H1 (cell line): ENCODE results near the gene PEX12. TPM values are rescaled to one million over a fixed set of nuclear protein-coding genes. Genes with fewer than 3 reads are reported as not detected.

Experiments
- CTCF ChIA-PET: fragments of 300-600 bp; sonication (Branson Sonifier 250); formaldehyde crosslinking; loops from one replicate; lab custom pipeline; 2021; ENCODE audit not compliant: partially characterized antibody; lab: Charles Lee
- POLR2A ChIA-PET: fragments of 300-600 bp; sonication (Branson Sonifier 250); formaldehyde crosslinking; loops from one replicate; lab custom pipeline; 2021; ENCODE audit warnings: inconsistent platforms; ENCODE audit not compliant: partially characterized antibody; lab: Charles Lee
- DNase-seq, 2 experiments: peaks; one replicate each; pipeline versions ENCODE4 v3.0.0 to v3.0.0-alpha.2; 2010 to 2022; ENCODE audit warnings: low spot score in 2 of 2, low read depth in 1 of 2, mixed read lengths in 1 of 2
- FAIRE-seq: peaks from 2 replicates; lab custom pipeline; 2011; peaks lifted over from hg19 to GRCh38; lab: Jason Lieb, UNC
- H2AFZ ChIP-seq: 2 replicates; pipeline ENCODE4 v1.8.1; 2012; ENCODE audit warnings: low read length, inconsistent platforms
- H2AK5ac ChIP-seq: 2 replicates; pipeline ENCODE4 v1.6.1; 2013; ENCODE audit warnings: low read depth, low read length
- H2BK120ac ChIP-seq: replicated peaks from 2 replicates; pipeline ENCODE3; 2013; ENCODE audit warnings: low read depth, low read length, inconsistent platforms
- H2BK12ac ChIP-seq: 2 replicates; pipeline ENCODE4 v1.6.1; 2013; ENCODE audit warnings: low read depth, low read length
- H2BK15ac ChIP-seq: 2 replicates; pipeline ENCODE4 v1.6.1; 2013; ENCODE audit warnings: low read length
- H2BK20ac ChIP-seq: 2 replicates; pipeline ENCODE4 v1.6.1; 2013; ENCODE audit warnings: low read length
- H2BK5ac ChIP-seq: 2 replicates; pipeline ENCODE4 v1.6.1; 2013; ENCODE audit warnings: low read depth, low read length
- H3K14ac ChIP-seq: 2 replicates; pipeline ENCODE4 v1.6.1; 2013; ENCODE audit warnings: inconsistent platforms; ENCODE audit not compliant: insufficient read length
- H3K18ac ChIP-seq: 2 replicates; pipeline ENCODE4 v1.6.1; 2013; ENCODE audit warnings: low read length; ENCODE audit errors: extremely low read depth
- H3K23ac ChIP-seq: 2 replicates; pipeline ENCODE4 v1.6.1; 2013; ENCODE audit warnings: inconsistent platforms; ENCODE audit not compliant: insufficient read length
- H3K23me2 ChIP-seq: 2 replicates; pipeline ENCODE4 v1.6.1; 2013; ENCODE audit warnings: low read depth, low read length
- H3K27ac ChIP-seq: 2 replicates; pipeline ENCODE4 v1.6.1; 2011; ENCODE audit warnings: low read depth, low read length, inconsistent platforms
- H3K27me3 ChIP-seq, 4 experiments: replicated peaks in 1 of 4; 1 replicate in 1 of 4; 2 replicates in 3 of 4; pipeline versions ENCODE4 v1.6.1 to v1.8.1; 2011 to 2013; ENCODE audit warnings: low read length in 3 of 4, mild to moderate bottlenecking in 3 of 4, inconsistent platforms in 2 of 4, mixed read lengths in 2 of 4, moderate library complexity in 1 of 4; ENCODE audit not compliant: control insufficient read depth in 3 of 4, insufficient read depth in 3 of 4; ENCODE audit errors: extremely low read depth in 1 of 4
- H3K36me3 ChIP-seq, 4 experiments: 2 replicates each; pipeline versions ENCODE4 v1.6.1 to v1.8.1; 2011 to 2013; ENCODE audit warnings: mild to moderate bottlenecking in 4 of 4, low read length in 3 of 4, moderate library complexity in 2 of 4, control low read depth in 1 of 4, inconsistent platforms in 1 of 4; ENCODE audit not compliant: insufficient read depth in 4 of 4, control insufficient read depth in 2 of 4
- H3K4ac ChIP-seq: replicated peaks from 2 replicates; pipeline ENCODE3; 2013; ENCODE audit warnings: low read length, low read depth, mixed read lengths, inconsistent platforms; ENCODE audit not compliant: insufficient read length
- H3K4me1 ChIP-seq, 4 experiments: replicated peaks in 1 of 4; 1 replicate in 1 of 4; 2 replicates in 3 of 4; pipeline versions ENCODE4 v1.6.1 to v1.8.1; 2011 to 2013; ENCODE audit warnings: low read length in 3 of 4, inconsistent platforms in 2 of 4, mixed read lengths in 1 of 4; ENCODE audit not compliant: insufficient read depth in 4 of 4, control insufficient read depth in 3 of 4
- H3K4me2 ChIP-seq, 2 experiments: 2 replicates each; pipeline versions ENCODE4 v1.6.1 to v1.8.1; 2011 to 2013; ENCODE audit warnings: low read depth in 2 of 2, low read length in 2 of 2, control low read depth in 1 of 2, inconsistent platforms in 1 of 2, mild to moderate bottlenecking in 1 of 2; ENCODE audit not compliant: insufficient read depth in 1 of 2
- H3K4me3 ChIP-seq, 4 experiments: fragments of 200-600, 300-600 bp in 1 of 4; sonication (generic), shearing (Covaris generic), sonication (Bioruptor Twin) in 1 of 4; 2 replicates each; pipeline versions ENCODE4 v1.5.1 to v1.8.1; 2011 to 2016; ENCODE audit warnings: low read length in 4 of 4, low read depth in 3 of 4, control low read depth in 2 of 4, inconsistent platforms in 2 of 4, mild to moderate bottlenecking in 2 of 4, mixed read lengths in 1 of 4, moderate library complexity in 1 of 4; ENCODE audit not compliant: insufficient read depth in 2 of 4; ENCODE audit errors: extremely low read depth in 1 of 4
- H3K56ac ChIP-seq: replicated peaks from 2 replicates; pipeline ENCODE3; 2013; ENCODE audit warnings: low read depth, mild to moderate bottlenecking, mixed read lengths, low read length, inconsistent platforms; ENCODE audit not compliant: insufficient read length
- H3K79me1 ChIP-seq: 2 replicates; pipeline ENCODE4 v1.6.1; 2013; ENCODE audit warnings: low read depth, low read length, control low read depth
- H3K79me2 ChIP-seq, 2 experiments: 2 replicates each; pipeline versions ENCODE4 v1.6.1 to v1.8.1; 2012 to 2013; ENCODE audit warnings: low read length in 2 of 2, mild to moderate bottlenecking in 2 of 2, inconsistent platforms in 1 of 2; ENCODE audit not compliant: insufficient read depth in 2 of 2, control insufficient read depth in 1 of 2
- H3K9ac ChIP-seq, 4 experiments: replicated peaks in 1 of 4; 1 replicate in 1 of 4; 2 replicates in 3 of 4; pipeline versions ENCODE4 v1.6.1 to v1.8.1; 2011 to 2013; ENCODE audit warnings: low read depth in 3 of 4, low read length in 3 of 4, control low read depth in 2 of 4, mild to moderate bottlenecking in 2 of 4, moderate library complexity in 2 of 4, inconsistent platforms in 1 of 4; ENCODE audit errors: extremely low read depth in 1 of 4
- H3K9me3 ChIP-seq, 2 experiments: 2 replicates each; pipeline versions ENCODE4 v1.6.1 to v1.8.1; 2012 to 2013; ENCODE audit warnings: mild to moderate bottlenecking in 2 of 2, moderate library complexity in 2 of 2, control low read depth in 1 of 2, inconsistent platforms in 1 of 2, low read depth in 1 of 2, low read length in 1 of 2, mixed read lengths in 1 of 2; ENCODE audit not compliant: insufficient read depth in 2 of 2
- H4K20me1 ChIP-seq, 2 experiments: replicated peaks in 1 of 2; 2 replicates each; pipeline versions ENCODE3 to v1.8.1; 2011 to 2013; ENCODE audit warnings: inconsistent platforms in 2 of 2, low read length in 2 of 2, mild to moderate bottlenecking in 1 of 2; ENCODE audit not compliant: insufficient read depth in 2 of 2, control insufficient read depth in 1 of 2
- H4K5ac ChIP-seq: 2 replicates; pipeline ENCODE4 v1.6.1; 2013; ENCODE audit warnings: low read length, low read depth, mixed read lengths, inconsistent platforms; ENCODE audit not compliant: insufficient read length
- H4K8ac ChIP-seq: 2 replicates; pipeline ENCODE4 v1.8.0; 2013; ENCODE audit warnings: mild to moderate bottlenecking, moderate library complexity, low read length, inconsistent platforms; ENCODE audit not compliant: insufficient read depth; ENCODE audit errors: extremely low read depth
- H4K91ac ChIP-seq: replicated peaks from 2 replicates; pipeline ENCODE3; 2013; ENCODE audit warnings: low read length, mixed read lengths, inconsistent platforms; ENCODE audit not compliant: insufficient read length
- POU5F1 ChIP-seq: IDR thresholded peaks from 2 replicates; pipeline ENCODE4 v1.6.1; 2011; ENCODE audit warnings: low read depth, mild to moderate bottlenecking, low read length, moderate library complexity
- RXRA ChIP-seq: IDR thresholded peaks from 2 replicates; pipeline ENCODE4 v1.6.1; 2011; ENCODE audit warnings: low read depth, mild to moderate bottlenecking, low read length, moderate library complexity; ENCODE audit not compliant: insufficient read depth
- SP4 ChIP-seq: IDR thresholded peaks from 2 replicates; pipeline ENCODE4 v1.6.1; 2012; ENCODE audit warnings: low read length, inconsistent platforms
- WGBS, 2 experiments: shearing (Covaris generic) in 1 of 2; methylation state at CpG; one replicate each; pipeline versions ENCODE4 v1.1.6 to v1.1.7; 2013 to 2015; ENCODE audit warnings: low lambda C conversion rate in 2 of 2, mixed read lengths in 2 of 2, inconsistent platforms in 1 of 2, low coverage in 1 of 2, missing lambda C conversion rate in 1 of 2; ENCODE audit not compliant: insufficient replicate concordance in 2 of 2, insufficient coverage in 1 of 2, insufficient read length in 1 of 2; ENCODE audit errors: extremely low coverage in 1 of 2, missing lambda C conversion rate in 1 of 2; 5-methylcytosine and 5-hydroxymethylcytosine counted together
- polyA plus RNA-seq, 7 experiments: library from polyadenylated mRNA; depleted of rRNA in 3 of 7; stranded (reverse) in 5 of 7; unstranded in 2 of 7; fragments of >200 nt in 5 of 7; fragments of 200-250 nt in 2 of 7; gene quantifications; 1 replicate in 5 of 7; 2 replicates in 1 of 7; 4 replicates in 1 of 7; pipeline versions ENCODE4 v1.2.1 to v1.2.3, GENCODE V29; 2011 to 2013; ENCODE audit warnings: missing spikeins in 2 of 7, mixed read lengths in 2 of 7
- total RNA-seq: library from RNA; stranded (reverse); fragmentation: NEBNext Ultra II Directional; extraction: Animal tissue kit (Norgen Biotek cat#: 25700); gene quantifications from 2 replicates; pipeline ENCODE4 v1.2.1, GENCODE V29; 2021

PEX12 gene
- total and polyA plus RNA-seq, 2 of the 8 experiments (the other 6 are each of a cell fraction or from before 2014, with no cell fraction given), result 3.0 to 5.9 TPM

DNA sequence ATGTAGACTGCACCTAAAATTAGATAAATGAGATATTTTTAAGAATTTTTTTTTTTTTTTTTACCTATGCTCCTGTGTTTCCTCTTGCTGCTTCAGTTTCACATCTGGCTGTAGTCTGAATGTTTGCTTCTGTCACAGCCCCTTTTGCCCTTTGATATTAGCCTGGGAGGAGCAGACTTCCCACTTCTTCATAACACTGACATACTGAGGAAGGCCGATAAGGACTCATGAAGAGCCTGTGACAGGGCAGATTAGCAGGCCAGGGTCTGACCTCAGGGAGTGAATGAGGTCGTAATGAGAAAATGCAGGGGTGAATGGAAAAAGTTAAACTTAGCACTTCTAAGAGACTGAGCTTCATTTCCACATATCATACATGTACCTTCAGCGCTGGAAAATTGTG, 17.7 kb downstream of the PEX12 start, which contains the start of gene SLFN14:
SLFN14 (minus strand) TSS at position 117 of the 400 bp plus-strand sequence. CDS start 2,757 bp downstream, outside the sequence.
- no peak within 1 kb of the TSS for H4K91ac ChIP-seq
- no peak within 1 kb of the TSS for H2BK5ac ChIP-seq
- H3K14ac ChIP-seq, result no peak within 1 kb of the TSS
- no peak within 1 kb of the TSS for H4K5ac ChIP-seq
- H4K8ac ChIP-seq, result no peak within 1 kb of the TSS
- ChIA-PET POLR2A (interaction anchor here (0.9 kb wide), 1 partner anchor 26 kb away, joined by 5 read pairs; the partner anchor contains the start of gene AP2B1), CTCF (no interaction called here)
- H3K4me3 ChIP-seq, result no peak within 1 kb of the TSS
- no peaks in the 10 kb centered on the region for H3K36me3 ChIP-seq
- no peak within 1 kb of the TSS for H3K4ac ChIP-seq
- no peaks in the 10 kb centered on the region; a peak in 1 of 7 replicates for H3K27me3 ChIP-seq
- no peak within 1 kb of the TSS for H2BK120ac ChIP-seq
- H3K79me2 ChIP-seq, result no peaks in the 10 kb centered on the region
- no peak for DNase-seq
- H2AFZ ChIP-seq, result no peak within 1 kb of the TSS
- no peak within 1 kb of the TSS for H3K23ac ChIP-seq
- H3K79me1 ChIP-seq, result no peaks in the 10 kb centered on the region
- H2BK20ac ChIP-seq, result no peak within 1 kb of the TSS
- H3K27ac ChIP-seq, result no peak within 1 kb of the TSS
- H3K9me3 ChIP-seq, result no peaks in the 10 kb centered on the region
- no peak within 1 kb of the TSS for H3K9ac ChIP-seq
- no peak within 1 kb of the TSS for H2BK12ac ChIP-seq
- no peaks in the 10 kb centered on the region for H3K4me1 ChIP-seq
- no peak within 1 kb of the TSS for H2AK5ac ChIP-seq
- H4K20me1 ChIP-seq, result no peaks in the 10 kb centered on the region
- 81% methylated on average over 3 of the region's 3 CpGs; no CpG with 5 or more reads in 1 of the 2 experiments for WGBS, 2 experiments
- no peaks in the 10 kb centered on the region for H3K23me2 ChIP-seq
- H3K56ac ChIP-seq, result no peak within 1 kb of the TSS
- no peak within 1 kb of the TSS for H3K4me2 ChIP-seq
- H3K18ac ChIP-seq, result no peak within 1 kb of the TSS
- no peak for FAIRE-seq
- H2BK15ac ChIP-seq, result no peak within 1 kb of the TSS
- TF ChIP-seq RXRA (no peak), SP4 (no peak), POU5F1 (no peak)
